ENCODE data around the gene GPC6. TPM values are rescaled to one million over a fixed set of nuclear protein-coding genes. Genes with fewer than 3 reads are reported as not detected.

Gene GPC6
- total and polyA plus RNA-seq, 2 donors (not counting 3 experiments of a cell fraction or from before 2014, with no cell fraction given) = 0.01 TPM; not detected in 1

- FAIRE-seq (no peak), DNase-seq (ENCODE audit: low read depth, low spot score) (no peak)
- Histone ChIP-seq H4K20me1 (replicated peaks; ENCODE audit: control insufficient read depth, extremely low read depth, insufficient read depth, low read length) (no peaks in the 10 kb centered on the region), H3K27me3 (ENCODE audit: control insufficient read depth in 2 of 2, insufficient read depth in 2 of 2, low read length in 2 of 2) (no peaks in the 10 kb centered on the region), H3K27ac (ENCODE audit: insufficient read depth, low read depth, low read length) (no peak overlapping the region), H3K4me1 (ENCODE audit: control insufficient read depth, extremely low read depth, insufficient read depth, low read length) (no peaks in the 10 kb centered on the region), H3K36me3 (ENCODE audit: control insufficient read depth in 2 of 2, extremely low read depth in 1 of 2, insufficient read depth in 2 of 2, low read length in 2 of 2) (no peaks in the 10 kb centered on the region), H3K4me2 (ENCODE audit: insufficient read depth, low read length) (no peak overlapping the region), H3K9ac (replicated peaks; ENCODE audit: extremely low read depth, insufficient read depth, low read length) (no peak overlapping the region), H3K9me1 (replicated peaks; ENCODE audit: control insufficient read depth, extremely low read depth, insufficient read depth, low read length) (no peaks in the 10 kb centered on the region), H3K79me2 (ENCODE audit: control insufficient read depth, insufficient read depth, low read length) (no peaks in the 10 kb centered on the region), H3K9me3 (replicated peaks; ENCODE audit: control insufficient read depth, insufficient read depth, low read length) (no peaks in the 10 kb centered on the region), H2AFZ (ENCODE audit: low read depth, low read length) (no peak overlapping the region), H3K4me3 (replicated peaks in 1 of 3; ENCODE audit: insufficient read depth in 1 of 3, low read depth in 1 of 3, low read length in 3 of 3) (no peak overlapping the region)
- intact Hi-C loops (cut with micrococcal nuclease) = no loop called here
- ChIA-PET POLR2A (no interaction called here), CTCF (no interaction called here)
- BruUV-seq (replicated peaks) = no TSS peak
- dilution Hi-C loops (cut with MboI; ENCODE audit: extremely low pct_ligation_motif_present, low sequenced_read_pairs) = no loop called here
- TF ChIP-seq EZH2 (IDR thresholded peaks at IDR 0.05; ENCODE audit: borderline replicate concordance, low read depth, low read length, severe bottlenecking) (no peak), CTCF (IDR thresholded peaks at IDR 0.05; ENCODE audit: extremely low read depth in 1 of 2, insufficient read depth in 1 of 2, low read depth in 1 of 2, low read length in 2 of 2) (no peak), POLR2AphosphoS5 (IDR thresholded peaks at IDR 0.05; ENCODE audit: insufficient read depth, low read depth, low read length) (no peak), FOS (IDR thresholded peaks at IDR 0.05; ENCODE audit: borderline replicate concordance, insufficient read depth, low read length) (no peak), JUN (IDR thresholded peaks at IDR 0.05; ENCODE audit: borderline replicate concordance, insufficient read depth, insufficient read length, low read depth) (no peak)
Observed at GRCh38 chr13:94088742-94089141, 862.1 kb downstream of the GPC6 start.

All from endothelial cell of umbilical vein (primary cell).